C4-2B (cell line): ENCODE data around the gene NLRC3.

Experiments
- ZFX ChIP-seq: fragments of 450-650 bp; IDR thresholded peaks from 2 replicates; pipeline ENCODE4 v1.6.1; 2017
- TF ChIP-seq, protein P1 (sequence below): fragments of 450-650 bp; conservative IDR thresholded peaks from 2 replicates; pipeline ENCODE4 v1.5.1; 2017; ENCODE audit warnings: mild to moderate bottlenecking

DNA sequence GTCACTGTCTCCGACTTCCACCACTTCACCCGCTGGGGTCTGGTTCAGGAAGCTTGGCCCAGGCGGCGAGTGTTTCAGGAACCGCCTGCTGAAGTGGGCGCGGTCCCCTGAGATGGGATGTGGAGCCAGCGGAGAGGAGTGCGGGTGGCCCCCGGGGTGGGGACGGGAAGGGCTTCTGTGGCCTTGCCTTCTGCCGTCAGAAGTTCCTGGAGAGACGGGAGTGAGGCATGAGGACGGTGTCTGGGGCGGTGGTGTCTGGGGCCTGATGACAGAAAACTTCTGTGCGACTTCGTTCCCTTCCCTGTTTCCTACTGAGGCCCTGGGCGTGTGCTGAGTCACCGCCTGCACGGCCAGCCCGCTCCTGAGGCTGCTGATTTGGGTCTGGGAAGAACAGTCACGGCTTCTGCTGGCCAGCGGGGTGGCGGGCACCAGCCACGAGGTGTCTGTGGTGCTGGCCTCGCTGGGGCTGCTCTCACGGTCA, 12.3 kb upstream of the NLRC3 start:
- TF ChIP-seq, protein P1, sequence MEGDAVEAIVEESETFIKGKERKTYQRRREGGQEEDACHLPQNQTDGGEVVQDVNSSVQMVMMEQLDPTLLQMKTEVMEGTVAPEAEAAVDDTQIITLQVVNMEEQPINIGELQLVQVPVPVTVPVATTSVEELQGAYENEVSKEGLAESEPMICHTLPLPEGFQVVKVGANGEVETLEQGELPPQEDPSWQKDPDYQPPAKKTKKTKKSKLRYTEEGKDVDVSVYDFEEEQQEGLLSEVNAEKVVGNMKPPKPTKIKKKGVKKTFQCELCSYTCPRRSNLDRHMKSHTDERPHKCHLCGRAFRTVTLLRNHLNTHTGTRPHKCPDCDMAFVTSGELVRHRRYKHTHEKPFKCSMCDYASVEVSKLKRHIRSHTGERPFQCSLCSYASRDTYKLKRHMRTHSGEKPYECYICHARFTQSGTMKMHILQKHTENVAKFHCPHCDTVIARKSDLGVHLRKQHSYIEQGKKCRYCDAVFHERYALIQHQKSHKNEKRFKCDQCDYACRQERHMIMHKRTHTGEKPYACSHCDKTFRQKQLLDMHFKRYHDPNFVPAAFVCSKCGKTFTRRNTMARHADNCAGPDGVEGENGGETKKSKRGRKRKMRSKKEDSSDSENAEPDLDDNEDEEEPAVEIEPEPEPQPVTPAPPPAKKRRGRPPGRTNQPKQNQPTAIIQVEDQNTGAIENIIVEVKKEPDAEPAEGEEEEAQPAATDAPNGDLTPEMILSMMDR: no peak
- no peak for TF ChIP-seq ZFX
